ENCODE results near the gene P2RX7.
"Not testable (repeated sequence)": the region's sequence is repeated elsewhere in the genome, so short reads cannot be mapped to it uniquely, and the experiment has no call there.

The P2RX7 gene

DNA sequence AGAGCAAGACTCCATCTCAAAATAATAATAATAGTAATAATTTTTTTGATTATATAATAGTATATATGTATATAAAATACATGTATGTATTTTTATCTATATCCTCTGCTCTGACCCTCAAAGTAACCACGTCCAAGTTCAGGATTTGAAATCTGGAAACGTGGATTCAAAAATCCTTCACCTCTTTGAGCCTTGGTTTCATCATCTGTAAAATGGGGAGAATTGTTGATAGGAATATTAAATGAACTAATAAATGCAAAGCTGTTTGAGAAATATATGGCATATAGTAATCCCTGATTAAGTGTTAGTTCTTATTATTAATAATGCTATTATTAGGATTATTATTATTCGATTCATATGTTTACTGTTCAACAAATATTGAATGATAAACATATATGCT, 2.6 kb downstream of the P2RX7 start:
- no peak for DNase-seq (ENCODE audit: low read depth in 2 of 2)

DNA sequence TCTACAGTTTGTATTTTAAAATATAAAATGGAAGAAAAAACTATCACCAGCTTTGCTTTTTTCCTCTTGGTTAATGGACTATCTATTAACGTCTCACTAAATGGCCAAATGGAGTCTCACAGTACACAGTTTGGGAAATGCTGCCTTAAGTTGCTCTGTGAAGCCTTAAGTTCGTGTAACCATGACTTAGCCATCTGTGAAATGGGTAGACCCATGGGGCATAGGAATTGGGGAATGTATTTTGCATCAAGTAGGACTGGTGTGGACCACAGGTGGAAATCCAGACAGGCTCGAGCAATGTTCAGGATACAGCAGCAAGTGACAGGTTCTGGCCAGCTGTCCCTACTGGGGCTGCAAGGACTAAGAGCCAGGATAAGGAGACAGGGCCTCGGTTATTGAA, 4.8 kb downstream of the P2RX7 start:
- DNase-seq (ENCODE audit: low read depth in 2 of 2), result no peak

DNA sequence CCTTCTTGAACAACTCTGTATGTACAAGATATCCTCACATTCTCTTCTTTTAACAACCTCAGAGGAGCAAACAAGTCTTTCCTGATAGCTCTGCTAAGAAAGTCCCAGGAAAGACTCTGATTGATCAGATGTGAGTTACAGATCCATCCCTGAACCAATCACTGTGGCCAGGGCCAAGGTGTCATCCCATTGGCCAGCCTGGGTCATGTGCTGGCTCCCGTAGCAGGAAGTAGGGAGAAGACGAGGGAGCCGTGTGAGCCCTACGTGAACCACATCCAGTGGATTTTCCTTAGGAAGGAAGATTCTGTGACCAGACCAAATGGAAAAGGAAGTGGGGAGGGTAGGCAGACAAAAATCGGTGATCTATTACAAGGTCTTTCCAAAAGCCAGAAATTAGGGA, 5.6 kb downstream of the P2RX7 start:
- DNase-seq (ENCODE audit: low read depth in 2 of 2), result no peak

DNA sequence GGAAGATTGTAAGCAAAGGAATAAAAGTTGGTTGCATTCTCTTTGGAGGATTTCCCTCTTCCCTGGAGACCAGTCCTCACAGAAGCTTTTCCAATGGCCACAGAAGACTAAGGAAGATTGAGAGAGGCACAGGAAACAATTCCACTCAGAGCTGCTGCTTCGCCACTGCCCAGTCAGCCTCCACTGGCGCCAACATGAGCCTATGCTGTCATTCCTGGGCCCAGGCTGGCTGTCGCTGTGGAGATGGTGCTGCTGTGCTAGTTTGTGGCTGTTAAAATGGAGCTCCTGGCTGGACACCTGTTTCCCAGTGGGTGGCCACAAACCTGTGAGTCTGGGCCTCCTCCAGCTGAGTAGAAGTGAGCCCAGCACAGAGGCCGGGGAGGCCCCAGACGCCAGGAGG, 6.6 kb downstream of the P2RX7 start:
- no peak for DNase-seq (ENCODE audit: low read depth in 2 of 2)

DNA sequence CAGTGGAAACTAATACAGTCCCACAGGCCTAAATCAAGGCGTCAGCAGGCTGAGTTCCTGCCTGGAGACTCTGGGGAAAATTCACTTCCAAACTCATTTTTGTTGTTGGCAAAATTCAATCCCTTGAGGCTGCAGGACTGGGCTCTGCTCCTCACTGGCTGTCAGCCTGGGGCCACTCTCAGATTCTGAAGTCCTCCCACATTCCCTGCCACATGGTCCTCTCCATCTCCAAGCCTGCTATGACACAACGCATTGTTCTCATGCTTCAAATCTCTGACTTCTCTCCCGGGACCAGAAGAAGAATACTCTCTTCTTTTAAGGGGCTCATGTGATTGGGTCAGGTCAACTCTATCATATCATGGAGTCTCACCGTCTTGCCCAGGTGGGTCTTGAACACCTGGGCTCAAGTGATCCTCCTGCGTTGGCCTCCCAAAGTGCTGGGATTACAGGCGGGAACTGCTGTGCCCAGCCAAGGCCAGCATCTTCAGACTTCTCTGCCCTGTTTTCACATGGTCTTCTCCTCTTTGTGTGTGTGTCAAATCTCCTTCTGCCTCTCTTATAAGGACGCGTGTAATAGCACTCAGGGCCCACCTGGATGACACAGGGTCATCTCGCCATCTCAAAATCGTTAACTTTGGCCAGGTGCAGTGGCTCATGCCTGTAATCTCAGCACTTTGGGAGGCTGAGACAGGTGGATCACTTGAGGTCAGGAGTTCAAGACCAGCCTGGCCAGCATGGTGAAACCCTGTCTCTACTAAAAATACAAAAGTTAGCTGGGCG, 9.7 kb downstream of the P2RX7 start:
- DNase-seq (ENCODE audit: low read depth in 2 of 2), result no peak

DNA sequence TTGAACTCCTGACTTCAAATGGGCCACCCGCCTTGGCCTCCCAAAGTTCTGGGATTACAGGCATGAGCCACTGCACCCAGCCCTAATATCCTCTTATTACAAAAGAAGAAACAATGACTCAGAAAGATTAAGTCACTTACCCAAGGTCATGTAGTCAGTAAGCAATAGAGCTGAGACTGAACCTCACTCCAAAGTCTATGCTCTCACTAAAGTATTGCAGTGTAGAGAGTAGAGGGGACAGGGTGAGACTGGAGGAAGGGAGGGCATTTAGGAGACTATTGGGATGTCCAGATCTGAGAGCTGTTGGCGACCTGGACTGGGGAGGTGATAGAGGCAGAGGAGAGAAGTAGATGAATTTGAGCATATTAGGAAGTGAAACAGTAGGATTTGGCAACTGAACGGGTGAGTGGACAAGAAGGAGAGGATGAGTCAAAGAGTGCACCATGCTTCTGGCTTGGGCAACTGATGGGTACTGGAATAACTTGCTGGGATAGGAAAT, 11.8 kb downstream of the P2RX7 start:
- no peak for DNase-seq (ENCODE audit: low read depth in 2 of 2)

DNA sequence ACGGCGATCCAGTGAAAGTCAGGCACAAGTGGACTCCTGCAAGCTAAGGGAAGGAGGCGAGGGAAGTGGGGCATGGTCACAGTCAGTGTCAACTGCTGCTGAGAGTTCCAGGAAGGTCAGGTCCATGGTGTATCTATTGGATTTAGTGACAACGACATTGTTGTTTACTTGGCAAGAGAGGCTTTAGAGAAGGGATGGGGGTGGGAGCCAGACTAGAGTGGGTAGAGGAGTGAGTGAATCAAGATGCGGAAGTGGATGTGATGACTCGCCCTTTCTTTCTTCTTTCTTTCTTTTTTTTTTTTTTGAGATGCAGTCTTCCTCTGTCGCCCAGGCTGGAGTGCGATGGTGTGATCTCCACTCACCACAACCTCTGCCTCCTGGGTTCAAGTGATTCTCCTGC, 12.5 kb downstream of the P2RX7 start:
- DNase-seq (ENCODE audit: low read depth in 2 of 2), result no peak

DNA sequence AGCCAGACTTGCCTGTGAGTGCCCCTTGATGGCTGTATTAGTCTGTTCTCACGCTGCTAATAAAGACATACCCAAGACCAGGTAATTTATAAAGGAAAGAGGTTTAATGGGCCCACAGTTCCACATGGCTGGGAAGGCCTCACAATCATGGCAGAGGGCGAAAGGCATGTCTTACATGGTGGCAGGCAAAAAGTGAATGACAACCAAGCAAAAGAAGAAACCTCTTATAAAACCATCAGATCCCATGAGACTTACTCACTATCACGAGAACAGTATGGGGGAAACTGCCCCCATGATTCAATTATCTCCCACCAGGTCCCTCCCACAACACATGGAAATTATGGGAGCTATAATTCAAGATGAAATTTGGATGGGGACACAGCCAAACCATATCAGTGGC, 16.6 kb downstream of the P2RX7 start:
- DNase-seq (ENCODE audit: low read depth in 2 of 2), result not testable (repeated sequence)

DNA sequence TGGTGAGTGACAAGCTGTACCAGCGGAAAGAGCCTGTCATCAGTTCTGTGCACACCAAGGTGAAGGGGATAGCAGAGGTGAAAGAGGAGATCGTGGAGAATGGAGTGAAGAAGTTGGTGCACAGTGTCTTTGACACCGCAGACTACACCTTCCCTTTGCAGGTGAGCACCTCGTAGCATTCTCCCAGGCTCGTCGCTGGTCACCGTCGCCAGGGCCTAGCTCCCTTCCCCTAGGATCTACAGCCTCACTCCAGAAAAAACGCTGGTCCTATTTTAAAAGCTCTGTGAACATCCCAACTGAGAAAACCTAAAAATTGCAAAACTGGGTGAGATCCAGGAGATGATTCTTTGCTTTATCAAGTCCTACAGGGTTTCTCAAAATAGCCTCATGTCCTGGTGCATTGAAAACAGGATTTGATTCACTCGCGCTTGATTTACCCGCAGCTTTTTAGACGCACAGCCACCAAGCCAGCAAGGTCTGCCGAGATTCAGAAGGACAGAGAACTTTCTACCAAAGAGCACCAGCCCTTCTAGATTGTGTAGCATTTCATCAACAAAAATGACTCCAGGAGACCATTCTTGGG, 22.2 kb downstream of the P2RX7 start:
- no peak for DNase-seq (ENCODE audit: low read depth in 2 of 2)

DNA sequence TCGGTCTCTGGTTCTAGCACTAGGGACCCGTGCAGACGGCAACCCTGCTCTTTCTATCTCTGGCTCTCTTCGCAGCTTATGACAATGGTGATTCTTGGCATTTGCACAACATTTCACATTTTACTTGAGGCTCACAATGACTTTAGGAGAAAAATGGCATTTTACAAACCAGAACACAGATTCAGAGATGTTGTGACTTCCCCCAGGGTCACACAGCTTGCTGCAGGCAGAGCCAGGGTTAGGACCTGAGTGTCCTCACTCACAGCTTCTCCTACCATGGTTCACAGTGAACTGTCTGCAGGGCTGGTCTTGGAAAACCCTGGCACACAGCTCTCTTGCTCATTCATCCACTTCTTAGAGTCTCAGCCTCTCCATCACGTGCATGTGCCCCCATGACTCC, 23.7 kb downstream of the P2RX7 start:
- DNase-seq (ENCODE audit: low read depth in 2 of 2), result no peak

DNA sequence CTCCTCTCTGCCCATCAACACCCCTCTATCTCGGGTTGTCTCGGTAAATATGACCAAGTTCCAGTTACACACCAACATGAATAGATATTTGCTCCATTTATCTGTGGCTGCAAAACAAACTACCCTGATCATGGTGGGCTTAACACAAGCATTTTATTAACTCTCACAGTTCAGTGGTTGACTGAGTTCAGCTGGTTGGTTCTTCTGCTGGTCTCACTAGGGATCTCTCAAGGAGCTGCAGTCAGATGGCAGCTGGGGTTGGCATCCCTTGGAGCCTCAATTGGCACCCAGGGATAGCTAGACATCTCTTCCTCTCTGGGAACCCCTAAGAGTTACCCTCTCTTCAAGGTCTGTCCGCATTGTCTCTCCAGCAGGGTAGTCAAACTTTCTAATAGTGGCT, 25.4 kb downstream of the P2RX7 start:
- DNase-seq (ENCODE audit: low read depth in 2 of 2), result no peak

DNA sequence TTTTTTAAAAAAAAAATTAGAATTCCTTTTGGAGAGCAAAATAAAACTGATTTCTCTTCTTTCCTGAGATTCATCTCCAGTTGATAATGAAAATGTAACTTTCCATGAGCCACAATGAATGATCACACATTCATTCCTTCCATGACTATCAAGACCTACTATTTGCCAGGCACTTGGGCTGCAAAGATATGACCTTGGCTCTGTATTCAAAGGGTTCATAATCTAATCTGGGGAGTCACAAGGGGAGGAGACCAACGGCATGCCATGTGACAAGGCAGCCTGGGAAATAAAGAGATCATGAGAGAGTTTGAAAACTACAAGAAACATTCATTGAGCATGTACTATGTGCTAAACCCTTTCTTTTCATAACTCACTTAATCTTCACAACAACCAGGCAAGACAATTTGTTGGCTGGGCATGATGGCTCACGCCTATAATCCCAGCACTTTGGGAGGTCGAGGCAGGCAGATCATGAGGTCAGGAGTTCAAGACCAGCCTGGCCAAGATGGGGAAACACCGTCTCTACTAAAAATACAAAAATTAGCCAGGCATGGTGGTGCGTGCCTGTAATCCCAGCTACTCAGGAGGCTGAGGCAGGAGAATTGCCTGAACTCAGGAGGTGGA, 26.2 kb downstream of the P2RX7 start:
- not testable (repeated sequence) for DNase-seq (ENCODE audit: low read depth in 2 of 2)

DNA sequence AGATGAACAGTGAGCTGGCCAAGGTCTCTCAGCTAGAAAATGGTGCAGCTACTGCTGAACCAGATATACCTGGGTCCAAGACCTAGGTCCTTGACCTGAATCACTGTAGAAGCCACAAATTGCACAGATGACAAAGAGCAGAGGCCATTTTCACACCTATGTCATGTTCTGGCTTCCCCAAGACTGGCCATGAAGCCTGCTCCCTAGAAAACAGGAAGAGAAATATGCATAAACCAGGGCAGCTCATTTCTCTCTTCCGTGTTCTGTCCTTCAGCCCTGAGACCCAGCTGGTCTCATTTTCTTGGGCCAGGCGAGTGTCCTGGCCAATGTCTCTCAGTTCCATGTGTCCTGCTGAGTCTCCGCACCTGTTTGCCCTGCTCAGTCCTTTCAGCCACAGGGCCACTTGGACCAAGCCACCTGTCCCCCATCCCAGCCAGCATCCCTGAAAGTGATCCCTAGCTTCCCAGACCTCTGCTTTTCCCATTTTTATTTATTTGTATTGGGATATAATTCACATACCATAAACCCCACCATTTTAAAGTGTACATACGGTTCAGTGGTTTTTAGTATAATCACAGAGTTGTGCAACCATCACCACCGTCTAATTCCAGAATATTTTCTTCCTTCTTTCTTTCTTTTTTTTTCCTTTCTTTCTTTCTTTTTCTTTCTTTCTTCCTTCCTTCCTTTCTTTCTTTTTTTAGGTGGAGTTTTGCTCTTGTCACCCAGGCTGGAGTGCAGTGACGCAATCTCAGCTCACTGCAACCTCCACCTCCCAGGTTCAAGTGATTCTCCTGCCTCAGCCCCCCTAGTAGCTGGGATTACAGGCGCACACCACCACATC, 27.0 kb downstream of the P2RX7 start:
- DNase-seq (ENCODE audit: low read depth in 2 of 2), result no peak

DNA sequence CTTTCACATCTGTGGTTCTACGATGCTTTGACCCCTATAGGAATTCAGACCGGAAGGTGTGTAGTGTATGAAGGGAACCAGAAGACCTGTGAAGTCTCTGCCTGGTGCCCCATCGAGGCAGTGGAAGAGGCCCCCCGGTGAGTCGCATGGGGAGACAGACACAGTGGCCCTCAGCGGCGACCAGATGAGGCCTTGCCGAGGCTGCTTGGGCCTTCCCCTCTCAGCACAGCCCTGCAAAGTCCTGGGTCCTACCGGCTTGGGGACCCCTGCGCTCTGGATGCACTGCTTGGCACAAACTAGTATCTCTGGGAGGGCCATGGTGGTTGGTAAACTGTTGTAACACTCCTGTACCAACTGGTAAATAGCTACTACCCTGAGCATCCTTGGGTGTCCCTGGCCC, 29.7 kb downstream of the P2RX7 start:
- no peak for DNase-seq (ENCODE audit: low read depth in 2 of 2)

DNA sequence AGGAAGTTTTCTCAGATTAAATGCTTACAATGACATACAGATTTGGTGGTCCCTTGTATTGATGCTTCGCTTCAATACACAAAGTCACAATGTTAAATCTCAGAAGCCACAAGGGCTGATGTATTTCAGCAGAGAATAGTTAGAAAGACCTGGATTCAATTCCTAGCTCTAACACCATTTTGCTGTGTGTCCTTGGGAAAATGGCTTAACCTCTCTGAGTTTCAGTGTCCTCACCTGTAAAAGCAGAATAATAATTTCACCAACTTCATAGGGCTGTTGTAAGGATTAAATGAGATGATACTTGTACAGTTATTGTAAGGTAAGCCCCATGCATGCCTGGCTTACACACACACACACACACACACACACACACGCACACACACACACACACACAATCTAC, 30.3 kb downstream of the P2RX7 start:
- no peak for DNase-seq (ENCODE audit: low read depth in 2 of 2)

DNA sequence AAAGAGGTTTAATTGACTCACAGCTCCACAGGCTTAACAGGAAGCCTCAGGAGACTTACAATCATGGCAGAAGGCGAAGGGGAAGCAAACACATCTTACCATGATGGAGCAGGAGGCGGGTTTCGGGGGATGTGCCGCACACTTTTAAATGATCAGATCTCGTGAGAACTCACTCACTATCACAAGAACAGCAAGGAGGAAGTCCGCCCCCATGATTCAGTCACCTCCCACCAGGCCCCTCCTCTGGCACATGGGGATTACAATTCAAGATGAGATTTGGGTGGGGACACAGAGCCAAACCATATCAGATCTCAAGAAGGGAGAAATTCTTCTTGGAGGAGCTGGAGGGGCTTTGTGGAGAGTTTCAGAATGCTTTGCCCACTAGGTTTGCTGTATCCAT, 32.2 kb downstream of the P2RX7 start:
- DNase-seq (ENCODE audit: low read depth in 2 of 2), result not testable (repeated sequence)

DNA sequence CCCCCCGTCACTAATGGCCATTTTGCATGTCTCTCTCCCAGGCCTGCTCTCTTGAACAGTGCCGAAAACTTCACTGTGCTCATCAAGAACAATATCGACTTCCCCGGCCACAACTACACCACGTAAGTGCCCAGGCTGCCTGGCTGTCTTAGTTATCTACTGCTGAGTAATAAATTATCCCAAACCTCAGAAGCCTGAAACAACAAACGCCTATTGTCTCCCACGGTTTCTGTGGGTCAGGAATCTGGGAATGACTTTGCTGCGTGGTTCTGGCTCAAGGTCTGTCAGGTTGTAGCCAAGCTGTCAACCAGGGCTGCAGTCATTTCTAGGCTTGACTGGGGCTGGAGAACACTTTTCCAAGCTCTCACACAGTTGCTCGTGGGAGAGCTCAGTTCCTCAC, 32.6 kb downstream of the P2RX7 start:
- DNase-seq (ENCODE audit: low read depth in 2 of 2), result no peak

DNA sequence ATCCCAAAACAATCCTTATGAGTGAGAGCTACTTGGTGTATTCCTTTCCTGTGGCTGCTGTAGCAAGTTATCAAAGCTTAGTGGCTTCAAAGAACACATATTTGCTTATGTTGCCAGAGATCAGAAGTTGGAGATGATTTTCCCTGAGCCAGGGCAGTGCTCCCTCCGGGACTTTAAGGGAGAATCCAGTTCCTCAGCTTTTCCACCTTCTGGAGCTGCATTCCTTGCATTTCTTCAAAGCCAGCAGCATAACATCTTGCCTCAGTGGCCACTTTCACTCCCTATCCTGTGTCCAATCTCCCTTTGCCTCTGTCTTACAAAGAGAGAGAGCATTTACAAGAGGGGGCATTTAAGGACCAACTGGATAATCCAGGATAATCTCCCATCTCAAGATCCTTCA, 33.7 kb downstream of the P2RX7 start:
- DNase-seq (ENCODE audit: low read depth in 2 of 2), result no peak

DNA sequence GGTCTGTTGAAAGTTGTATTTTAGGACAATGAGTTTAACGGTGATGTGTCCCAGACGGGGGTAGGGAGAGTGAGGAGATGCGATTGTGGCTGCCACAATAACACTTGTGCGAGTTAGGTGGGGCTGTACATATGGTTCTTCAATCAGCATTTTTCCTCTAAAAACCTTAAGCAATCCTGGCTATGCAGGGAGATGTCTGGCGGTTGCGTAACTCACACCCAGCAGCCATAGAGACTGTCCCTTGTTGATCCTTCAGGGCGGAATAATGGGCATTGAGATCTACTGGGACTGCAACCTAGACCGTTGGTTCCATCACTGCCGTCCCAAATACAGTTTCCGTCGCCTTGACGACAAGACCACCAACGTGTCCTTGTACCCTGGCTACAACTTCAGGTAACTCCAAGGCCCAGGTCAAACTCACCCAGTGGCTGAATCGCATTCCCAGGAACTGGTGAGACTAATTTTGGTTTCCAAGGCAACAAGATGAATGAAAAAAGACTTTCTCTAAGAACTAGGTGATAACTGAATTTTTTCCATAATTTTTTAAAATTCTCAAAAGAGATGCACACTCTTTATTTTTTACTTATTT, 34.6 kb downstream of the P2RX7 start:
- no peak for DNase-seq (ENCODE audit: low read depth in 2 of 2)

DNA sequence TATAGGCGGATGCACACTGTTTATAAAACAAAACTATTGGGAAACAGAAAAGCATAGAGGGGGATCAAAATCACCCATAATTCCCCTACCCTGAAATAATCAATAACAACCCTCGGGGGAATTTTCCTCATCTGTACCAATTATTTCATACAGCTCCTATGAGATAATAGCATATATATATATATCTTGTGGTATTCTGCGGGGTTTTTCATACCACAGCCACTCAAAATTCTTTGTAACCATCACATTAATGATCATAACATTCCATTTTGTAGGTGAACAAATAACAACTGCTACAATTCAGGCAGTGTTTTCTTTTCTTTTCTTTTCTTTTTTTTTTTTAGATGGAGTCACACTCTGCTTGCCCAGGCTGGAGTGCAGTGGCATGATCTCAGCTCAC, 35.3 kb downstream of the P2RX7 start:
- DNase-seq (ENCODE audit: low read depth in 2 of 2), result no peak

DNA sequence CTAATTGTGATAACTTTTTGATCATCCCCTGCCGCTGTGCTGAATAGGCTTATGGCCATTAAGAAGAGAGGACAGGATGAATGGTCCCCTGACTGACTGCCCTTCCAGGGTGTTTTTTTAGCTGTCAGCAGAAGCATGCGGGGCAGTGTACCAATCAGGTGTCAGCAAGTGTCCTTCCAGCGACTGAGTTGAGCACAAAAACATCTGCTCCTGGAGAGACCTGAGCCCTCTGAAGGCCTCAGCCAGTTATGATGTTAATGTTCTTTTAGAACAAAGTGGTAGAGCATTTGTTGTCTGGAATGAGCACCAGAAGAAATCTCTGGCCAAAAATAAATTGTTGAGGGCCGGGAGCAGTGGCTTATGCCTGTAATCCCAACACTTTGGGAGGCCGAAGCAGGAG, 37.5 kb downstream of the P2RX7 start:
- no peak for DNase-seq (ENCODE audit: low read depth in 2 of 2)

All from stimulated activated CD4-positive, alpha-beta T cell treated with anti-CD3 and anti-CD28 coated beads, Interleukin-4, amount 100 ng/mL, for 48 hours (primary cell).